Sigmoid colon (tissue), 7 donors: ENCODE data around the gene SERPINB1. TPM values are rescaled to one million over a fixed set of nuclear protein-coding genes. Genes with fewer than 3 reads are reported as not detected.

Experiments
- DNase-seq: peaks from one replicate; pipeline ENCODE4 v3.0.0-alpha.2; 2019
- H3K27ac ChIP-seq, 4 donors: fragments of 200-600 bp; sonication (generic); one replicate each; pipeline ENCODE4 v1.5.1; 2016 to 2019; ENCODE audit warnings: mild to moderate bottlenecking in 1 of 4
- H3K27me3 ChIP-seq, 3 donors: fragments of 200-600 bp; sonication (generic); one replicate each; pipeline ENCODE4 v1.5.1; 2019; ENCODE audit warnings: mild to moderate bottlenecking in 1 of 3
- H3K36me3 ChIP-seq, 4 donors: fragments of 200-600 bp; sonication (generic); one replicate each; pipeline ENCODE4 v1.5.1; 2016 to 2019
- H3K4me1 ChIP-seq, 4 donors: fragments of 200-600 bp; sonication (generic); one replicate each; pipeline ENCODE4 v1.5.1; 2017 to 2019
- H3K4me3 ChIP-seq, 4 donors: fragments of 200-600 bp; sonication (generic); one replicate each; pipeline ENCODE4 v1.5.1; 2017 to 2019; ENCODE audit warnings: mild to moderate bottlenecking in 2 of 4, moderate library complexity in 1 of 4
- H3K9me3 ChIP-seq, 4 donors: fragments of 200-600 bp in 3 of 4; sonication (generic) in 3 of 4; one replicate each; pipeline versions ENCODE4 v1.5.1 to v1.6.1; 2013 to 2019
- EP300 ChIP-seq, 4 donors: sonication (generic); formaldehyde crosslinking; IDR thresholded peaks; one replicate each; pipeline ENCODE4 v1.6.1; 2017; ENCODE audit warnings: antibody characterized with exemption in 4 of 4
- POLR2A ChIP-seq, 2 donors: fragments of 450-650 bp; IDR thresholded peaks; one replicate each; pipeline ENCODE4 v1.6.1; 2016; ENCODE audit warnings: antibody characterized with exemption in 2 of 2, mild to moderate bottlenecking in 2 of 2, moderate library complexity in 2 of 2
- POLR2AphosphoS5 ChIP-seq, 4 donors: sonication (generic); formaldehyde crosslinking; IDR thresholded peaks; one replicate each; pipeline ENCODE4 v1.6.1; 2017; ENCODE audit warnings: antibody characterized with exemption in 4 of 4
- WGBS, 2 donors: extraction: QIAGEN DNeasy Blood & Tissue Kit; methylation state at CpG; one replicate each; pipeline ENCODE4 v1.1.7; 2013; 5-methylcytosine and 5-hydroxymethylcytosine counted together
- intact Hi-C: fragments of 100-400 bp; cut with DNase I; formaldehyde crosslinking; loops from one replicate; pipeline ENCODE4 v1.15.1; 2023
- polyA plus RNA-seq, 3 donors: library from polyadenylated mRNA; stranded (reverse); fragments of 200-250 nt; gene quantifications; one replicate each; pipeline ENCODE4 v1.2.3, GENCODE V29; 2013
- total RNA-seq, 4 donors: library from RNA; depleted of rRNA; stranded (reverse); fragments of >200 nt; gene quantifications; one replicate each; pipeline ENCODE4 v1.1.0, GENCODE V29; 2016
- TF ChIP-seq, protein P1 (sequence below), 4 experiments: fragments of 450-650 bp in 3 of 4; fragments of 200-600 bp in 1 of 4; IDR thresholded peaks; one replicate each; pipeline ENCODE4 v1.5.1; 2016 to 2019; ENCODE audit warnings: antibody characterized with exemption in 4 of 4, mild to moderate bottlenecking in 3 of 4, moderate library complexity in 2 of 4
- donor health status: healthy with polysubstance abuse.
- donor health status: Bipolar disorder and iron deficiency.
- donor health status: healthy.

Gene SERPINB1
- total and polyA plus RNA-seq, 7 donors, result 19.6 to 230 (median 88.0) TPM

DNA sequence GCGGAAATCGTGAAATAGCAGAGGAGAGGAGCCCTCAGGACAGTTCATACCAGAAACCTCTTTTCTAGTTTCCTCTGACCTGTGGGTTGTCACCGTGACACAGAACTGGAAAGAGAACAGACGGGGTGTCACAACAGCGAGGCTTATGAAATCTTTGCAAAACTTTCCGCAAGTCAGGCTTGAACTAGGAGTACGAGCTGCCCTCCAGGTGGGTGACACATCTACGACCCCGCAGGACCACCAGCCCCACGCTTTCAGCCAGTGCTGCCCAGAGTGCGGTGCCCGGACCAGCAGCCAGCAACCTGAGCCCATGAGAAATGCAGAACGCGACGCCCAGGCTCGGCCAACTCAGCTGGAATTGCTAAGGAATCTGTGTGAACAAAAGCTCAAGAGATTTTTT lies 45.7 kb downstream of the SERPINB1 start:
- TF ChIP-seq POLR2A (IDR thresholded peaks at IDR 0.05) (no peak), EP300 (IDR thresholded peaks at IDR 0.05) (no peak), POLR2AphosphoS5 (IDR thresholded peaks at IDR 0.05) (no peak)
- TF ChIP-seq, protein P1, sequence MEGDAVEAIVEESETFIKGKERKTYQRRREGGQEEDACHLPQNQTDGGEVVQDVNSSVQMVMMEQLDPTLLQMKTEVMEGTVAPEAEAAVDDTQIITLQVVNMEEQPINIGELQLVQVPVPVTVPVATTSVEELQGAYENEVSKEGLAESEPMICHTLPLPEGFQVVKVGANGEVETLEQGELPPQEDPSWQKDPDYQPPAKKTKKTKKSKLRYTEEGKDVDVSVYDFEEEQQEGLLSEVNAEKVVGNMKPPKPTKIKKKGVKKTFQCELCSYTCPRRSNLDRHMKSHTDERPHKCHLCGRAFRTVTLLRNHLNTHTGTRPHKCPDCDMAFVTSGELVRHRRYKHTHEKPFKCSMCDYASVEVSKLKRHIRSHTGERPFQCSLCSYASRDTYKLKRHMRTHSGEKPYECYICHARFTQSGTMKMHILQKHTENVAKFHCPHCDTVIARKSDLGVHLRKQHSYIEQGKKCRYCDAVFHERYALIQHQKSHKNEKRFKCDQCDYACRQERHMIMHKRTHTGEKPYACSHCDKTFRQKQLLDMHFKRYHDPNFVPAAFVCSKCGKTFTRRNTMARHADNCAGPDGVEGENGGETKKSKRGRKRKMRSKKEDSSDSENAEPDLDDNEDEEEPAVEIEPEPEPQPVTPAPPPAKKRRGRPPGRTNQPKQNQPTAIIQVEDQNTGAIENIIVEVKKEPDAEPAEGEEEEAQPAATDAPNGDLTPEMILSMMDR (IDR thresholded peaks at IDR 0.05), result no peak
- Histone ChIP-seq H3K27ac (no peak overlapping the region), H3K4me1 (peaks cover 0 to 37% (median 13%) of the 10 kb centered on the region in 4 donors), H3K36me3 (no peaks in the 10 kb centered on the region), H3K9me3 (no peaks in the 10 kb centered on the region), H3K4me3 (no peak overlapping the region), H3K27me3 (no peaks in the 10 kb centered on the region)
- DNase-seq, result no peak
- WGBS, 2 donors, result 91 to 94% methylated on average over 16 of the region's 16 CpGs
- intact Hi-C loops, result no loop called here

DNA sequence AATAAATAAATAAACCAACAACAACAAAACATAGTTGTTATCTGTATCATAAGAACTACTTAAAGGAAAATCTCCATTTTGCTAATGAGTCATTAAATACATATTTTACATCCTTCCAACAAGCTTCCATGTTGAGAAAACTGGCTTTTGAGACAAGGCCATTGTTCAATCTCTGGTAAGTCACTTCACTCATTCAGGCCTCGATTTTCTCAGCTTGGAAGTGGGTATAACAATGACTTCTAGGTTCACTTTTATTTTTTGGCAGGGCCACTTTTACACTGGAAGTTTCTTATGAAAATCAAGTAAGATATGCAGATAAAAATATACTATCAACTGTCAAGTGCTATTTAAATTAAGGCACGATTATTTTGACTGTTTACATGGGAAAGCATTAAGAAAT lies 46.5 kb downstream of the SERPINB1 start:
- intact Hi-C loops, result no loop called here
- Histone ChIP-seq H3K27me3 (no peaks in the 10 kb centered on the region), H3K9me3 (no peaks in the 10 kb centered on the region), H3K36me3 (no peaks in the 10 kb centered on the region), H3K4me1 (peaks cover 0 to 44% (median 21%) of the 10 kb centered on the region in 4 donors), H3K4me3 (no peak overlapping the region), H3K27ac (no peak overlapping the region)
- TF ChIP-seq, protein P1 (IDR thresholded peaks at IDR 0.05), result no peak
- TF ChIP-seq POLR2AphosphoS5 (IDR thresholded peaks at IDR 0.05) (no peak), POLR2A (IDR thresholded peaks at IDR 0.05) (no peak), EP300 (IDR thresholded peaks at IDR 0.05) (no peak)
- no peak for DNase-seq
- 83 to 87% methylated on average over 2 of the region's 2 CpGs for whole genome bisulfite sequencing, 2 donors

GRCh38 chr6:2794171-2794730 lies 47.4 kb downstream of the SERPINB1 start:
- Histone ChIP-seq H3K4me3 (no peak overlapping the region), H3K27me3 (no peaks in the 10 kb centered on the region), H3K36me3 (no peaks in the 10 kb centered on the region), H3K9me3 (no peaks in the 10 kb centered on the region), H3K27ac (no peak overlapping the region), H3K4me1 (peaks cover 0 to 48% (median 26%) of the 10 kb centered on the region in 4 donors)
- TF ChIP-seq EP300 (IDR thresholded peaks at IDR 0.05) (no peak), POLR2AphosphoS5 (IDR thresholded peaks at IDR 0.05) (no peak), POLR2A (IDR thresholded peaks at IDR 0.05) (no peak)
- TF ChIP-seq, protein P1 (IDR thresholded peaks at IDR 0.05), result no peak
- no peak for DNase-seq
- 92 to 94% methylated on average over 5 of the region's 5 CpGs for WGBS, 2 donors
- intact Hi-C loops, result loop anchor here (5.0 kb wide), 1 partner anchor 193 kb away; no protein-coding TSS in a partner anchor

DNA sequence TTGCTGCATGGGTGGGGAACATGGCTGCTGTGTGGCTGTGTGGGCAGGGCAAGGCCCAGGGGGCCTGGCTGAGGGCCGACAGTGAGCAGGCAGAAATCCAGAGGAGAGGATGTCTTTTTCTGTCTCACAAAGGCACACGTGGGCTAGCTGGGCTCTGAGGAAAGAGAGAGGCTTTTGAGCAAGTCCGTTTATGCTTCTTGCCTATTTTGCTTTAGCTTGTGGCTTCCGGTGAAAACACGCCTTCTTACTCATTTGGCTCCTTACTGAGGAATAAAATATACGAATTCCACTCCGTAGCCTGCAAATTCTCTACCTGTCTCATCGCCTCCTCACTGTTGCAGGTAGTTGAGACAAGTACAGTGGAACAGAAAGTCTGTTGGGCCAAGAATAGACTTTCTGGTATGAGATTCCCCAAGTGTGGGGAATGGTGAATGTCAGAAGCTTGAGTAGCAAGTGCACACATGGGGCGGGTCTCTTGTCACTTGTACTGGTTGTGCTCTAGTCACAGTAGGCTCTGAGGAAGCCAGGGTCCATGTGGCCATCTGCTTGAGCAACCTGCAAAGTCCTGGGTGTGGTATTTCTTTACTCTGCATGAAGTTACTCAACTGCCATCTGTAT lies 48.0 kb downstream of the SERPINB1 start:
- Histone ChIP-seq H3K36me3 (no peaks in the 10 kb centered on the region), H3K4me1 (peaks cover 0 to 48% (median 27%) of the 10 kb centered on the region in 4 donors), H3K9me3 (no peaks in the 10 kb centered on the region), H3K4me3 (no peak overlapping the region), H3K27me3 (no peaks in the 10 kb centered on the region), H3K27ac (peak overlapping the region; percentile 6 to 55 (median 30))
- TF ChIP-seq, protein P1 (IDR thresholded peaks at IDR 0.05), result no peak
- TF ChIP-seq POLR2AphosphoS5 (IDR thresholded peaks at IDR 0.05), result no peak
- no peak for TF ChIP-seq EP300 (IDR thresholded peaks at IDR 0.05)
- TF ChIP-seq POLR2A (IDR thresholded peaks at IDR 0.05), result no peak
- peak; percentile 65 for DNase-seq
- intact Hi-C loops, result loop anchor here (5.0 kb wide), 1 partner anchor 194 kb away; no protein-coding TSS in a partner anchor
- WGBS, 2 donors, result 51 to 64% methylated on average over 9 of the region's 9 CpGs
